ENCODE data around the gene TMC7. TPM values are rescaled to one million over a fixed set of nuclear protein-coding genes. Genes with fewer than 3 reads are reported as not detected.
"Not testable (repeated sequence)": the region's sequence is repeated elsewhere in the genome, so short reads cannot be mapped to it uniquely, and the experiment has no call there.

TMC7 gene
- total RNA-seq, 1 experiment from 2014 or later, result 1.2 TPM

DNA sequence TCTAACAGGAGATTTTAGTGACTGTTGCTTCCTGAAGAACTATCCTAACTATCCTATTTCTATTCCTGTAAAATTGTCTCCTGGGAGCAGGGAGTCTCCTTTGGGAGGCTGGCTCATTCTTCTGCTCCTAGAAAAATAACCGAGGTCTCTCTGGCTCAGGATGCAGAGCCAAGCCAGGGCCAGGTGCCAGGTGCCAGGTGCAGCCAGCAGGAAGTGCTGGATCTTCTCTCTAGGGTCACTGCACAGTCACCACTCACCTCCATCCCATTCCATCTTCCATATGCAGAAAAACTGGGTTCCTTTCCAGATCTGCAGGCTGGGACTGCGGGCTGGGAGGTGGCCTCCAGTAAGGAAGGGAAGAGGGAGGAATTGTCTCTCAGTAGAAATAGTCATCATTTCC lies 3.8 kb upstream of the TMC7 start:
- DNase-seq (ENCODE audit: low spot score), result no peak

- no peak for DNase-seq (ENCODE audit: low spot score)
These were observed 786 bp downstream of the TMC7 start for GRCh38 chr16:18984435-18985005.

DNA sequence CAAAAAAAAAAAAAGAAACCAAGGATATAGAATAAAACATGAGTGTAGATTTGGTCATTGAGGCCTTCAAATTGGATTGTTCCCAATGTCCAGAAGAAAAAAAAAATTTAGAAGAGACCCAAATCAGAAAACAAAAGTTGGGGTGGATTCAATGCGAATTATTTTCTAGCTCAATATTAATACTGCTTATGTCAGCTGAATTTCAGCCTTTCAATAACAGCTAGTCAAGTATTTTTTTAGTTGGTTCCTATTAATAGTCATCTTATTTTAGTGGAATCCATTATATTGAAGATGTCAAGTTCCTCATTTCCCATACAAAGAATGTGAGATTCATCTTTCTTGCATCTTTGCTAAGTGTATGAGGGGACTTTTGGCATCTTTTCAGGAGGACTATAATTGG lies 1.5 kb downstream of the TMC7 start:
- not testable (repeated sequence) for DNase-seq (ENCODE audit: low spot score)

DNA sequence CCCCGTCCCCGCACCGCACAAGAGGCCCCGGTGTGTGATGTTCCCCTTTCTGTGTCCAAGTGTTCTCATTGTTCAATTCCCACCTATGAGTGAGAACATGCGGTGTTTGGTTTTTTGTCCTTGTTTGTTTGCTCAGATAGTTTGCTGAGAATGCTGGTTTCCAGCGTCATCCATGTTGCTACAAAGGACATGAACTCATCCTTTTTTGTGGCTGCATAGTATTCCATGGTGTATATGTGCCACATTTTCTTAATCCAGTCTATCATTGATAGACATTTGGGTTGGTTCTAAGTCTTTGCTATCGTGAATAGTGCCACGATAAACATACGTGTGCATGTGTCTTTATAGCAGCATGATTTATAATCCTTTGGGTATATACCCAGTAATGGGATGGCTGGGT lies 8.0 kb downstream of the TMC7 start:
- not testable (repeated sequence) for DNase-seq (ENCODE audit: low spot score)

DNA sequence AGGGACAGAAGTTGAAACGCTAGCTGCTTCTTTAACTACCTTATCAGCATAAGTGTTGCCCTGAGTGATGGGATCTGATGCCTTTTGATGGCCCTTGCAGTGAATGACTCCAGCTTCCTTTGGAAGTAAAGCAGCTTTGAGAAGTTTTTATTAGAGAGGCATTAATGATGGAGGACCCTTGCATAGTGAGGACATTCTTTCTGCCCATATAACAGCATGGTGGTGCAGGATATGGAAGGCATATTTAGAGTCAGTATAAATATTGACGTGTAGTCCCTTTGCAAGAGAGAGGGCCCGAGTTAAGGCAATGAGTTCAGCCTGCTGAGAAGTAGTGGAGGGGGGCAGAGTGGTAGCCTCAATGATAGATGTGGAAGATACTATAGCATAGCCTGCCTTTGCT lies 9.8 kb downstream of the TMC7 start:
- DNase-seq (ENCODE audit: low spot score), result not testable (repeated sequence)

- DNase-seq (ENCODE audit: low spot score), result not testable (repeated sequence)
These were observed 10.4 kb downstream of the TMC7 start for GRCh38 chr16:18994181-18994580.

DNA sequence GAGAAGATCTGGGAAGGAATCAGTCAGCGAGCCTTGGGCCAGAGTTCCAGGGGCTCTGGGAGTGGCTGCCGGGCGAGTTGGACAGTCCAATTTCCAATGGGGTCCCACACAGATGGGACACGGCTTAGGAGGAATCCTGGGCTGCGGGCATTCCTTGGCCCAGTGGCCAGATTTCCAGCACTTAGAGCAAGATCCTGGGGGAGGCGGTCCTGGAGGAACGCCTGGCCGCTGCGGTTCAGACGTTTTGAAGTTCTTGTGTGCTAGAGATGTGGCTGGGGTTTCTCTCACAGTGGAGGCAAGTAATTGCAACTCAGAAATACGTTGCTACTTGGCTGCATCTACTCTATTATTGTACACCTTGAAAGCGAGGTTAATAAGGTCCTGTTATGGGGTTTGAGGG lies 11.7 kb downstream of the TMC7 start:
- not testable (repeated sequence) for DNase-seq (ENCODE audit: low spot score)

GRCh38 chr16:18996536-18996935 lies 12.8 kb downstream of the TMC7 start:
- not testable (repeated sequence) for DNase-seq (ENCODE audit: low spot score)

- not testable (repeated sequence) for DNase-seq (ENCODE audit: low spot score)
These were observed 13.3 kb downstream of the TMC7 start for GRCh38 chr16:18997001-18997400.

DNA sequence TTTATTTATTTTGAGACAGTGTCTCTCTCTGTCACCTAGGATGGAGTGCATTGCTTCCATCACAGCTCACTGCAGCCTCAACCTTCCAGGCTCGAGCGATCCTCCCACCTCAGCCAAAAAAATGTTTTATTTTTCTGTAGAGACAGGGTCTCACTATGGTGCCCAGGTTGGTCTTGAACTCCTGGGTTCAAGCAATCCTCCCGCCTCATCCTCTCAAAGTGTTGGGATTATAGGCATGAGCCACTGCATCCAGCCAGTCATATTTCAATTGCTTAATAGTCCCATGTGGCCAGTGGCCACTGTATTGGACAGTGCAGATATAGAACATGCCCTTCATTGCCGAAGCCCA lies 15.3 kb downstream of the TMC7 start:
- no peak for DNase-seq (ENCODE audit: low spot score)

- peak; percentile 95 for DNase-seq (ENCODE audit: low spot score)
These were observed 18.1 kb downstream of the TMC7 start for GRCh38 chr16:19001788-19002187.

DNA sequence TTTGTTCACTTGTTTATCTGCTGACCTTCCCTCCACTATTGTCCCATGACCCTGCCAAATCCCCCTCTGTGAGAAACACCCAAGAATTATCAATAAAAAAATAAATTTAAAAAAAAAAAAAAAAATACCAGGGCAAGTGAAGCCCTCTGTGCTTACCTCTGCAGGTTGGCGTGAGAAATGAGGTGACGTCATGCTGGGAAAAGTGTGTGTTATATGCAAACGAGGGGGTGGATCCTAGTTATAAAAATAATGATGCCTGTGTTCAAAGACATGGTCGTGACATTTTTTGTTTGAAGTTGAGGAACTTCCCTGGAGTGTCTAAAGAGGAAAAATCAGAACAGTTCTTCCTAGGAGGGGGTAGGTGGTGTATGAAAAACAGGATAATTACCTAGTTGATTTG lies 20.2 kb downstream of the TMC7 start:
- DNase-seq (ENCODE audit: low spot score), result no peak

GRCh38 chr16:19005561-19006445 lies 22.1 kb downstream of the TMC7 start:
- DNase-seq (ENCODE audit: low spot score), result peak; percentile 85

DNA sequence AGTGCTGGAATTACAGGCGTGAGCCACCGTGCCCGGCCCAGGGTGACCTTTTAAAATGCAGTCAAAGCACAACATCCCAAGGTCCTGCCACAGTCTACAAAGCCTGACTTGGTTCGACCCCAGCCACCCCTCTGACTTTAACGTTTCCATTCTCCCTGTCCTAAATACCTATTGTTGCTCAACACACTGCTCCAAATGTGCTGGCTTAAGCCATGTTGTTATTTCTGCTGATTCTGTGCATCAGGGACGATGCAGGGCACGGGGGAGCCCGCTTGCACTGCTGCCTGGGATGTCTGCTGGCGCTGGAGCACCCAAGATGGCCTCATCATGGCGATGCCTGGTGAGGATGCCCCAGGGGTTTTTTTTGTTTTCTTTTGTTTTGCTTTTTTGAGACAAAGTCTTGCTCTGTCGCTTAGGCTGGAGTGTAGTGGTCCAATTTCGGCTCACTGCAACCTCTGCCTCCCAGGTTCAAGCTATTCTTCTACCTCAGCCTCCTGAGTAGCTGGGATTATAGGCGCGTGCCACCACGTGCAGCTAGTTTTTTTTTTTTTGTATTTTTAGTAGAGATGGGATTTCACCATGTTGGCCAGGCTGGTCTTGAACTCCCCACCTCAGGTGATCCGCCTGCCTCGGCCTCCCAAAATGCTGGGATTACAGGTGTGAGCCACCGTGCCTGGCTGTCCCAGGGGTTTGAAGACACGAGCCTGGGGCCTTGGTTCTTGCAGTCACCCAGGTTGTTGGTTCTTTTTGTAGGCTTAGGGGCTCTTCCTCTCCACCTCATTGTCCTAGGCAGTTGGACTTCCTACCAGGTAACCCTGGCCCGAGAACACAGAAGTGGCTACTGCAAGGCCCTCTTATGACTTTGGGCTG lies 22.9 kb downstream of the TMC7 start:
- DNase-seq (ENCODE audit: low spot score), result no peak

DNA sequence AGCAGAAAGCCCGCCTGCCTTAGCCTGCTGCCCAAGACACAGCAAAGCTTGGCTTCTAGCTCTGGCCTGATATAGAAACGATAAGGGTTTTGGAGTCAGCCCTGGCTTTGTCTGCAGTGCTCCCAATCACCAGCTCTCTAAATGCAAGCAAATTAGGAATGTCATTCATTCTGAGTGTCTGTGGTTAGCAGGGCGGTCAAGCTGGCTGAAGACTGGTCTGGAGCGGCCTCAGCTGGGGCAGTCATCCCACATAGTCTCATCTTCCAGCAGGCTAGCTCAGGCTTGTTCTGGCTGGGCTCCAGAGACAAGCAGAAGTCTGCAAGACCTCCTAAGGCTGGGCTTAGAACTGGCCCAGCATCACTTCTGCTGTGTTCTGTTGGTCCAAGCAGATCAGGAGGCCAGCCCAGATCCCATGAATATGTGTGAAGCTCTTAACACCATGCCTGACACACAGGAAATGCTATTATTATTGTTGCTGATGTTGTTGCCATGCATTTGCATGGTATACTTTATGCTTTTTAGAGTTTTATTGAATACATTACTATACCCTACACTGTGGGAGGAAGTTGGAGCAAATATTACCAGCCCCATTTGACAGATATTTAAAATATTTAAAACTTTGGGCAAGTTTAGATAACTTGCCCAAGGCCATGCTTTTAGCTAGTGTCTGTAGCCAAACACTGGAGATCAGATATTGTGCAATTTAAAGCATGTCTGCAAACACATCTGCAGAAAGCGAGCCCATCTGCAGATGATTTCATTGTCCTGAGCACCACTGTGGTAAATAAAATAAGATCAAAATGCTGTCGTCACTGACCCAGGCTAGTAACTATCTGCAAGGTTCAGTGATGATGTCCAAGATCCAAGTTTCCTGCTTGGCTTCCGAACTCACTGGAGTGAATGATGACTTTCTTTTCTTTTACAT lies 24.8 kb downstream of the TMC7 start:
- peak; percentile 90 for DNase-seq (ENCODE audit: low spot score)

- no peak for DNase-seq (ENCODE audit: low spot score)
These were observed 27.5 kb downstream of the TMC7 start for GRCh38 chr16:19011169-19011731.

GRCh38 chr16:19014461-19014860 lies 30.7 kb downstream of the TMC7 start:
- DNase-seq (ENCODE audit: low spot score), result no peak

- DNase-seq (ENCODE audit: low spot score), result no peak
These were observed 33.4 kb downstream of the TMC7 start for GRCh38 chr16:19017179-19017578.

GRCh38 chr16:19020689-19021088 lies 37.0 kb downstream of the TMC7 start:
- DNase-seq (ENCODE audit: low spot score), result no peak

DNA sequence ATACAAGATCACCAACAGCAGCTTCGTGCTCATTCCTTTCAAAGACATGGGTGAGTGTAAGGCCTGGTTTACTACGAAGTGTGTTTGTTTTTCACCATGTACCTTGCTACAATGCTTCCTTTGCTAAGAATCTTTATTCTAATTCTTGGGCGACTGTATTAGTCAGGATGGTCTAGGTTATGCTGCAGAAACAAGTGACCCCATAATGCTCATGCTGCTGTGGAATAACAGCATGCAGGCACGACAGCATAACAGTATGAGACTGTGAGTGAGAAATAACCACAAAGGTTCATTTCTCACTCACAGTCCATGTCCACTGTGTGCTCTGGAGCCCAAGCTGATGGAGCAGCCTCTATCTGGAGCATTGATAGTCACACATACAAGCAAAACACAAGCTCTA lies 38.0 kb downstream of the TMC7 start:
- no peak for DNase-seq (ENCODE audit: low spot score)

DNA sequence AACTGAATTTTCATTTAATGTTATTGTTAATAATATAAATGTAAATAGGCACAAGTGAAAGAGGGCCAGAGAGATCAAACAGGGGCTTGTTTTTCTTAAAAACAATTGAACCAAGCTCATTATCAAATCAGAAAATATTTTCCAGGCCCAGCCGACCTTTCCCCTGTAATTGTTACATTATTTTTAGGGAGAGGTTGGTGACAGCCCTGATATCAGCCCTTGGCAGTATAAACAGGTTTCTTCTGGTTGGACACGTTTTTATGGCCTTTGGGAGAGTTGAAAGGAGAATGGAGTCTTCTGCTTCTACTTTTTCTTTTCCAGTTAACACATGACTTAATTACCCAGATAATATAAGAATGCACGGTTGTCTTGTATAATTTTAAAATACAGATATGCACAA lies 43.7 kb downstream of the TMC7 start:
- no peak for DNase-seq (ENCODE audit: low spot score)

All from A172 (cell line).